Midbrain (tissue), 1 donor: ENCODE measurements around the gene MAMDC2.
"Not testable (repeated sequence)": the region's sequence is repeated elsewhere in the genome, so short reads cannot be mapped to it uniquely, and the experiment has no call there.

Experiments used
- DNase-seq: peaks from one replicate; lab custom pipeline; 2025; lab: John Stamatoyannopoulos, UW

MAMDC2 gene

DNA sequence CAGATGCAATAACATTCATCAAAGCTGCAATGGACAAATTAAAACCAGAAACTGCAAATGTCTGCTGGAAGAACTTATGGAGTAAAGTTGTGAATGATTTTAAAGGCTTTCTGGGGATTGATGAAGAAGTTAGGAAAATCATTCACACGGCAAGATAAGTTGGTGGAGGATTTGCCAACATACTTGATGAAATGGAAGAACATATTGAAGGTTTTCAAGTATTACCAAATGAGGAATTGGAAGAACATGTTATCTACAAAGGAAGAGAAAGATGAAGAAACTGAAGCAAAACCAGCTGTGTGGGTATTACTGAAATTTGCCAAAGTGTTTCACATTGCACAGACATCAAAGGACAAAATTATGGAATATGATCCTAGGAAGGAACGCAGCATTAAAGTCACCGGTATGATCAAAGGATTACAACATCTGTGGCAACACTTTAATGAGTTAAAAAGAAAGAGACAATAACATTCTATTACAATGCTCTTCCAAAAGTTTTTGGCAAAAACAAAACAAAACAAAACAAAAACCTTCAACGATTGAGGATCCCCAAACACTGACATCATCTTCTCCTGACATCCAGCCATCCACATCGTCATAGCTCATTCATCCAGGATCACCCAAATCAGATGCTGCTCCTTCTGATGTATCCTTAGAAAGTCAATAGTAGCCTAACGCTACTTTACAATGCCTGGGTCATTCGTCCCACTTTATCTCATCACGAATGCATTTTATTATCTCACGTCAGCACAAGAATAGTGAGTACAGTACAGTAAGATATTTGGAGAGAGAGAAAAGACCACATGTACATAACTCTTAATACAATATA is 153.8 kb downstream of the MAMDC2 start:
- DNase-seq: no peak

DNA sequence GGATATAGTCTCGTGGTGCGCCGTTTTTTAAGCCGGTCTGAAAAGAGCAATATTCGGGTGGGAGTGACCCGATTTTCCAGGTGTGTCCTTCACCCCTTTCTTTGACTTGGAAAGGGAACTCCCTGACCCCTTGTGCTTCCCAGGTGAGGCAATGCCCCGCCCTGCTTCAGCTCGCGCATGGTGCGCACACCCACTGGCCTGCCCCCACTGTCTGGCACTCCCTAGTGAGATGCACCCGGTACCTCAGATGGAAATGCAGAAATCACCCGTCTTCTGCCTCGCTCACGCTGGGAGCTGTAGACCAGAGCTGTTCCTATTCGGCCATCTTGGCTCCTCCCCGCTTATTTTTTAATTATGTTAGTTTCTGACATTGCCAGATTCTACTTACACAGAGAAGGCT is 161.1 kb downstream of the MAMDC2 start:
- DNase-seq: not testable (repeated sequence)

DNA sequence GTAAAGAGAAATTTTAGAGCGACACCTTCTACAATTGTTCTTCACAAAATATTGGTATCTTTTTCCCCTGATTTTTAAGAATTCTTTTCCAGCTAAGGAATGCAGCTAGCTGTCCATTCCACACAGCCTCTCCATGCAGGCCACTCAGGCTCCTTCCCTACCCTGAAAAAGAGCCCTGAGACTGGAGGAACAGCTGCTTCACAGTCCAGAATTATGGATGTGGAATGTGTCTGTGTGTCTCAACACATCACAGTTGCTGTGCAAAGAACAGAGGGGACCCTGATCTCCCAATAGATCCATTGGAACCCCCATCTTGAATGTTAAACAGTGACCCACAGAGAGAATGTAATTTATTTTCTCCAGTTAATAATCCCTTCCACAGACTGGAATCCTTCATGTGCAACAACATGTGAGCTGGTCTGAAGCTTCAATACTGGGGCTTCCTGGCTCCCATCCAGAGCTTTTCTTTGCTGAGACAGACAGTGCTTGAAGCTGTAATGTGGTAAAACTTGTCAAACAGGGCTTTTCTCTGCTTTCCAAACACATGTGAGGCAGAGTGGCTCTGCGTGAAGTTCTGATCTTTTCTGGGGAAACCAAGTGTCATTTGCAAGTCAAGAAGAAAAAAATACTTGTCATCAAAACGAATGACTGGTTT is 161.8 kb downstream of the MAMDC2 start:
- DNase-seq: no peak

DNA sequence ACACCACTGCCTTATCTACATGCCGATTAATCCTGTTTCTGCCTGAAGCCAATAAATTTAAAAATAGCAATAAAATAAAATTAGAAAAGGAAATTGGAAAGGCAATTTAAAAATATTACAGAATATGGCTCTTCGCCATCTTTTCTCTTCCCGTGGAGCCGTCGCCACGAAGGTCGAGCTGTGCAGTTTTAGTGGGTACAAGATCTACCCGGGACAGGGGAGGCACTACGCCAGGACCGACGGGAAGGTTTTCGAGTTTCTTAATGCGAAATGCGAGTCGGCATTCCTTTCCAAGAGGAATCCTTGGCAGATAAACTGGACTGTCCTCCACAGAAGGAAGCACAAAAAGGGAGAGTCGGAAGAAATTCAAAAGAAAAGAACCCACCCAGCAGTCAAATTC is 173.4 kb downstream of the MAMDC2 start:
- DNase-seq: no peak

DNA sequence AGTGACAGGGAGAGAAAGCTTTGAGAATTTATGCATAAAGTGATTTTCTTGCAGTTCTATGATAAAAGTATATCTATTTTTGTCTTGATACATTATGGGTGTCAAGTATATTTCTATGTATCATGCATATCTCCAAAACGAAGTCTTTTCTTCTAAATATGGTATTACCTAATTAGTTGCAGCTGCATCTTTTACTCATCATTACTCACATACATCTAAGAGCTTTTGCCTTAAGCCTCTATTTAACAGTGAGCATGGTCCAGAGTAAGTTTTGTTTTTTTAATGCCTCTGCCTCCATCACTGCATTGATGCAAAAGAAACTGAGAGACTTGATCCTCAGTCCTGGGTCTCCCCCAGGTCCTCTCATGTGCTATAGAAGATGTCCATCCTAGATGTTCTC is 175.1 kb downstream of the MAMDC2 start:
- DNase-seq: no peak

DNA sequence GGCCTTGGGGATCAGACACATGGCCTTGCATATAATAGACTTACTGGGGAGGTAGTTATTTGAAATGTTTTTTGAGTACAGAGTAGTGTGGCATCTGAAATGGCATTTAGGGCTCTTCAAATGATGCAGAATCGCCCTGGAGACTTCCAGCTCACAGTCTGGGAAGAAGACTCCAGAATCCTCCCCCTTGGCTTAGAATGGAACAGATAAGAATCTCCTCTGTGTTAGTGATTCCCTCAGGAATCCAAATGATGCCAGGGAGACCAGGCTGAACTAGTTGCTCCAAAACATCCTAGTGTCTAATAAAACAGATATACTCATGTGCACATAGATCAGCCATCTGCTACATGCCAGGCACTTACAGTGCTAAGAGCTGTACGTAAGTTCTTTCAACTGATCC is 176.6 kb downstream of the MAMDC2 start:
- DNase-seq: no peak

DNA sequence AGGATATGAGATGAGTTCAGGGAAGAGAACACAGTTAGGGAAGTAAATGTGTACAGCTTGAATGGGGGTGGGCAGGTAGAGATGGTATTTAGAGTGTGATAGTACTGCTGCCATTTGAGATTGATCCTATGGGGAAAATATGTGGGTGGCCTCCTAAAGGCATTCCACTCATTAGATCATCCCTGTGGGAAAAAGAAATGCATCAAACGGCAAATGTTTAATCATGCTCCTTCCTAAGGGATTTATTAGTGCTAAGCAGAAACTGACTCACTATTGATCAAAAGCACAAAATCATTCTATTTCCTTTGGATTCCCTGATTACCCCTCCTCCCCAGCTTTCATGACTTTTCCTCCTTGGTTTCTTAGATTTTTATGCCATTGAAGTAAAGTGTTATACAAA is 178.7 kb downstream of the MAMDC2 start:
- no peak for DNase-seq

DNA sequence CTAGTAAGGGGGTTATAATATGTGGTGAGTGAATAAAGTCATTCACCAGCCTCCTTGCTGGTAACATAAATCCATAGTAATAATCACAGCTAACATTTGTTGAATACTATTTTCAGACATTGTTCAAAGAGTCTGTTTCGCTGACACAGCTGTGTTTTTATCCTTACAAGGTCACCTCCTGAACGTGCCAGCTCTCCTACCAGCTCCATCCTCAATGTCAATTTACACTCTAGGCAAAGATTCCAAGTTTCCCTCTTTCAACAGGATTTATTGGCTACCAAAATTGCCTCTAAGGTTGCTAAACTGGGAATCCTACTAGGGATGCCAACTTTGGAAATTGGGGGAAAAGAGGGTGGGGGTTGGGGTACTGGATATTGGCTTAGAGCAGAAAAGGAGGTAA is 184.5 kb downstream of the MAMDC2 start:
- DNase-seq: no peak

DNA sequence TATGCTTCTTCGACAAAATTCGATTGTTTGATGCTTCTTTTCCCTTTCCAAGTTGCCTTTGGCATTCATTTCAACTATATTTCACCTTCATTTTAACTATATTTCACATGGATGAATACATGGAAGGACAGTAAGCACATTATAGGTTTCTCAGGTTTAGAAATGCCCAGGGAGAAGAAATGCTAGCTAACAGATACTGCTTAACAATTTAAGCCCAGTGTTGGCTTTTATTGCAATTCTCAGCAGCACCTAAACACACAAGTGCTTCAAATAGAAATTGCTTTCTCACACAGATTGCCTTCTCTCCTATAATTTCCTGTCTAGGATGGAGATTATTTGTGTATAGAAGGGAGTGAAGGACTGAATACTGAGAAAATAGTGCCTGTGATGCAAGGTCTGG is 185.0 kb downstream of the MAMDC2 start:
- DNase-seq: no peak

DNA sequence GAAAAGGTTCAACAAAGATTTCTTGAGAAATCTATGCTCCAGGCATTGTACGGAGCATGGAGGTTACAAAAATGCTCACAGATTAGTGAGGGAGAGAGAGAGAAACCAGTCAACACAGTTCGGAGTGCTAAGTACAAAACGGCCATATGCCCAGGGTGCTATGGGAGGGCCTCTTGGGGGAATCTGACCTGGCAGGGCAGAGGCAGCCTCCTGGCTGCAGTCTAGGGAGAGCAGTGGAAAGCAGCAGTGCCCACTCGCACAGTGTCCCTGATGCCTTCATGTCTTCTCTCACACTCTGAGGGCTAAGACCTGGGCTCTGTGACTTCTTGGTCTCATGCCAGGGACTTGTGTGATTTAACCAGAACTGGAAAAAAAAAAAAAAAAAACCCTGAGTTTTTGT is 185.4 kb downstream of the MAMDC2 start:
- DNase-seq: no peak

DNA sequence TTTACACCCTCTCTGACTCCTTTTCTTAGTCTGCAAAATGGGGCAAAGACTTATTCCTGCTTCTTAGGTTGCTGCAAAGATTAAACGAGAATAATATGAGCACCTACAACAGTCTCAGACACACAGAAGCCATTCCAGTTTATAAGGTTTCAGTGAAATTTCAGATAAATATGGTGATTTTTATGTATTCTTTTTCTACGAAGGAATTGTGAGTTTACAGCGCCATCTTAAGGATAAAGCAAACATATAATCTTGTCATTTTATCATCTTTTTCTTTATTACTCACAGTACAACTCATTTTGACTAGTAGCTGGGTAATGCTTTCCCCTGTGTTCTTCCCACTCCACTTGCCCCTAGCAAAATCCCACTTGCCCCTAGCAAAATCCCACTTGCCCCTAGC is 185.9 kb downstream of the MAMDC2 start:
- DNase-seq: no peak

DNA sequence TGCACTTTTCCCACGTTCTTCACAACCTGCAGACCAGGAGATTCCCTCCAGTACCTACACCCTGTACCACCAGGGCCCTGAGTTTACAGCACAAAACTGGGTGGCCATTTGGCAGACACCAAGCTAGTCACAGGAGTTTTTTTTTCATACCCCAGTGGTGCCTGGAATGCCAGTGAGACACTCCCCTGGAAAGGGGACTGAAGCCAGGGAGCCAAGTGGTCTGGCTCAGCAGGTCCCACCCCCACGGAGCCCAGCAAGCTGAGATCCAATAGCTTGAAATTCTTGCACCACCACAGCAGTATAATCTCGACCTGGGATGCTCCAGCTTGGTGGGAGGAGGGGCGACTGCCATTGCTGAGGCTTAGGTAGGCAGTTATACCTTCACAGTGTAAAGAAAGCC is 188.8 kb downstream of the MAMDC2 start:
- no peak for DNase-seq

DNA sequence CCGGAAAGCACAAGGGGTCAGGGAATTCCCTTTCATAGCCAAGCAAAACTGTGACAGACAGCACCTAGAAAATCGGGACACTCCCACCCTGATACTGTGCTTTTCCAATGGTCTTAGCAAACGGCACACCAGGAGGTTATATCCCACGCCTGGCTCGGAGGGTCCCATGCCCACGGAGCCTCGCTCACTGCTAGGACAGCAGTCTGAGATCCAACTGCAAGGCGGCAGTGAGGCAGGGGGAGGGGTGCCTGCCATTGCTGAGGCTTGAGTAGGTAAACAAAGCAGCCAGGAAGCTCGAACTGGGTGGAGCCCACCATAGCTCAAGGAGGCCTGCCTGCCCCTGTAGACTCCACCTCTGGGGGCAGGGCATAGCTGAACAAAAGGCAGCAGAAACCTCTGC is 190.6 kb downstream of the MAMDC2 start:
- DNase-seq: not testable (repeated sequence)

DNA sequence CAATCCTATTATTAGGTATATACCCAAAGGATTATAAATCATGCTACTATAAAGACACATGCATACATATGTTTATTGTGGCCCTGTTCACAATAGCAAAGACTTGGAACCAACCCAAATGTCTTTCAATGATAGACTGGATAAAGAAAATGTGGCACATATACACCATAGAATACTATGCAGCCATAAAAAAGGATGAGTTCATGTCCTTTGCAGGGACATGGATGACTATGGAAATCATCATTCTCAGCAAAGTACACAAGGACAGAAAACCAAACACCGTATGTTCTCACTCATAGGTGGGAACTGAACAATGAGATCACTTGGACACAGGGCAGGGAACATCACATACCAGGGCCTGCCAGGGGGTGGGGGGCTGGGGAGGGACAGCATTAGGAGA is 202.3 kb downstream of the MAMDC2 start:
- DNase-seq: not testable (repeated sequence)

DNA sequence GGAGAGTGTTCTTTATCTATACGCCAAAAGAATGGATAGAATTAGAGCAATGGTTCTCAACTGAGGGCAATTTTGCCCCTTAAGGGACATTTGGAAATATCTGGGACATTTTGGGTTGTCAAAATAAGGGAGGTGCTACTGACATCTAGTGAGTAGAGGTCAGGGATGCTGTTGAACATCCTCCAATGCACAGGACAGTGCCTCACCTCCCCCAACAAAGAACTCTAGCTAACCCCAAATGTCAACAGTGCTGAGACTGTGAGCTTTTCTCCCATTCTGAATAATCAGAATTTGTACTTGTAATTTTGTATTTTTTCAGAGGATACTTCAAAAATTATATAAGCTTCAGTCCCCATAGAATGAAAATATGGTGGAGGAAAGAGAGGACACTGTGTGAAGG is 206.6 kb downstream of the MAMDC2 start:
- DNase-seq: no peak

DNA sequence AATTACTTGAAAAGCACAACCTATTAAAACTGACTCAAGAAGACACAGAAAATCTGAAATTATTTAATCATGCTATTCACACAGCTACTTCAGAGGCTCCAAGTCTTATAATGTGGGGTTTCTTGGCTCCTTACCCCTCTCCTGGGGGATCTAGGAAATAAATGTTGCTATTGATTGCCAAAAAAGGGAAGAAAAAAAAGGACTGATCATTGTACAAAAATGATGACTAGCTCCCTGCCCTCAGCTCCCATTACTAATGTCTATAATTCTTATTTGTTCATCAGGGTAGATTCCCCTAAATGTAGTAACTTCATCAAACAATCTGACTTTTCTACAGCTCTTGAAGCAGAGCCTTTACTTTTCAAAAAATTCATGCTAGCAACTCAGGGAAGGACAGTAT is 211.8 kb downstream of the MAMDC2 start:
- DNase-seq: no peak

DNA sequence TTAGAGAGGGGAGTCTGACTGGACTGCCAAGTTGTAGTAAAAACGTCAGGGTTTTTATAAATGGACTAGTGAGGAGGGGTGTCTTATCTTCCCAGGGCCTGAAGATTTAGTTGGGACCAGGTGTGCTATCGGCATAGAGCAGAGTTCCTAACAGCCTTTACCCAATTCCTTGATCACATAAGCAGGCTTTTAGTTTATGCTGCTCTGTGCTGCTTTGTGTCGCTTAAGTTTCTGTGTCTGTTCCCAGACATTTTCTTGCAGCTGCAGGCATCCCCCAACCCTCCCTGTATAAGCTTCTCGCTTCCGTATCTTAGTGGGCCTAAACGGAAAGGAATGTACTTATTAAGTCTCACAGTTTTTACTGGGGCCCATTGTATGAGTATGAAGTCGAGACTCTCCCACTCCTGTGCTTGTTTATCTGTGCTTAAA is 212.5 kb downstream of the MAMDC2 start:
- DNase-seq: no peak

DNA sequence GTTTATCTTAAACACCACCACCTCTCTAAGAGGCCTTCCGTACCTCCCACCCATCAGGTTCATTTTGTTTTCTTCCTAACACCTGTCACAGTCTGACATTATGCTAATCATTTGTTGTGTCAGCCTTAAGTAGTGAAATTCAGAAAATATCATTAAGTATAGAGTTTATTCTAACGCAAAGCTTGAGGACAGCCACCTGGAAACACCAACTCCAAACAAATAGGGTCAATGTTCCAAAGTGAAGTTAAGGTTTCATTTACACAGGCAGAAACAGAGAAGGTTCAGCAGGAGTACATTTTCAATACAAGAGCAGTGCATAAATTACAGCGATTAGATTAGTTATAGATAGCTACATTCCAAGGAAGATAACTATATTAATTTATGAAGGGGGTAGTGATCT is 213.9 kb downstream of the MAMDC2 start:
- no peak for DNase-seq

DNA sequence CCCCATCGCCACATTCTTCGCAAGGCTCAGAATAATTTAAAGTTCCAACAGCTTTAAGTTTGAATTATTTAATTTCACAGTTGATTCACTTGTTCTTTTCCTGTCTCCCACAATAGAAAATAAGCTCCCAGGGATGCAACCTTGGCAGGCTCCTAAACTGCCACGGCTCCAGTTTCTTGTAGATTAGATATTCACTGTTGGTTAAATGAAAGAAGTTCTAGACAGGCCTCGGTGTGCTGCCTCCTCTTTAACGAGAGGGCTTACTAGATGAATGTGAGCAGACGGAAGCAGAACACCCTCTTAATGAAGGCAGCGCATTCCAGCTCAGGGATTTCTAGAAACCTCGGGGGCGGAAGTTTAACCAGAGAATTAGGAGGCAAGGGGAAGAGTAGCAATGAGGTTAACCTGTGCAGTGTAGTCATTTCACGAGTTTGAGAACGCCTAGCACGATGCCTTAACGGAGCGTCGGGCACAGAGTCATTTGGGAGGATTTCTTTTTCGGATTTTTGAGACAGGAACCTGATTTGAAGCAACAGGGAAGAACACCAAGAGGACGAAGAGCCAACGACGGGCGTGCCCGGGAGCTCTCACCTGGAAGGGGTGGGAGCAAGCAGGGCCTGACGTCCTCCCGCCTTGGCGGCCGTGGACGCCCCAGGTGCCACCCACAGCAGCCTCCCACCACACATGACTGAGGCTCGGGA is 214.5 kb downstream of the MAMDC2 start:
- DNase-seq: peak; percentile 58

DNA sequence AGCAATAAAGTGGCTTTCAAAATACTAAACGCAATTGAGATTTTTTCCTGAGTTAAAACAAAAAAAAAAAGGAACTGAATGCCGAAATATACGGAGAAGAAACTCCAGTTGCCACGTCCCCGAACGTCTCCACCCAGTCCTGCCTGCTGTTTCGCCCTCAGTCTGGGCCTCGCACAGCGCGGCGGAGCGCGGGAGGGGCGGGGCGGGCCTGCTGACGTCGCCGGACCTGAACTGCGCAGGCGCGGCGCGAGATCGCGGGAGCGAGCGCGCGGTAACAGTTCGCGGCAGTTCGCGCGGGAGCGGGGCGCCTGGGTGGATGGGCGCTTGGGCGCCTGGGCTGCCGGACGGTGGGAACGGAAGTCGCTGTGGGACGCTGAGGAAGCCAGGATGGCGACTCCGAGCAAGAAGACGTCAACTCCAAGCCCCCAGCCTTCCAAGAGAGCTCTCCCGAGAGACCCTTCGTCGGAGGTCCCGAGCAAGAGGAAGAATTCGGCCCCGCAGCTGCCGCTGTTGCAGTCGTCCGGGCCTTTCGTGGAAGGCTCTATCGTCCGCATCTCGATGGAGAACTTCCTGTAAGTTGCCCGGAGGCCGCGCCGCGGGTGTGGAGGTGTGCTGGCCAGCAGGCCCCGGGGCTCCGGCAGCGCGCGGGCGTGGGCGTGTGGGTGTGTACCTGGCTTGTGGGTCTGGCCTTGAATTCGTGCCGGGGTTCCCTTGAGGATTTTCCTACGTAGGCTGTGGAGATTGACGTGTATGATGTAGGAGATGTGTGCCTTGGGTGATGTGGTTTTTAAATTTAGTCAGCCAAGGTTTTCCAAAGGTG is 215.3 kb downstream of the MAMDC2 start, which contains the start of gene SMC5:
TSS of gene SMC5 (plus strand) at position 287 of the 820 bp plus-strand sequence. CDS start at position 388, 101 bp downstream.
- DNase-seq: peak; percentile 92

DNA sequence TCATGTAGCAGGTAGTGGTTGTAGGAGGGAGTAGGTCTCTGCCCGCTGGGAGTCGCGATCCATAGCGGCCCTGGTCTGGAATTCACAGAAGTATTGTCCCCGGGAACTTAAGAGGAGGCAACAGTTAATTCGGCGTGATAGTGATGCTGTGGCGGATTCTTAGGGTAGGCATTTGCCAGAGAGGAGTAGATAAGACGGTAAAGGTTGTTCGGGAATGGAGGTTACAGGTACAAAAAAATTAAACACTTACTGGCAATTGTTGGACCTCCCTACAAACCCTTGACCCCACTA is 215.8 kb downstream of the MAMDC2 start:
- no peak for DNase-seq

DNA sequence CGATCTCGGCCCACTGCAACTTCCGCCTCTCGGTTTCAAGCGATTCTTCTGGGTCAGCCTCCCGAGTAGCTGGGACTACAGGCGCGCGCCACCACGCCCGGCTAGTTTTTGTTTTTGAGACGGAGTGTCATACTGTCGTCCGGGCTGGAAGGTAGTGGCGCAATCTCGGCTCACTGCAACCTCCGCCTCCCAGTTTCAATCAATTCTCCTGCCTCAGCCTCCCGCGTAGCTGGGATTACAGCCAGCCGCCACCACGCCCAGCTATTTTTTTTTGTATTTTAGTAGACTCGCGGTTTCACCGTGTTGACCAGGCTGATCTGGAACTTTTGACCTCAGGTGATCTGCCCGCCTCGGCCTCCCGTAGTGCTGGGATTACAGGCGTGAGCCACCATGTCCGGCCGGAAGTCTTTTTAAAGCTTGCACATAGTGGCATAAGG is 216.4 kb downstream of the MAMDC2 start:
- DNase-seq: no peak
